Spleen (tissue), 11 donors: ENCODE results near the gene STK33. TPM values are rescaled to one million over a fixed set of nuclear protein-coding genes. Genes with fewer than 3 reads are reported as not detected.
A peak's percentile ranks its signal among the peaks of the same experiment; 100 is the strongest.

Experiments
- DNase-seq: peaks from one replicate; pipeline ENCODE4 v3.0.0-alpha.2; 2020
- H3K27ac ChIP-seq, 8 donors: fragments of 200-600 bp; sonication (generic) in 7 of 8; 1 replicate in 4 of 8; 2 replicates in 4 of 8; pipeline versions ENCODE4 v1.5.0 to v1.8.0; 2016 to 2021; ENCODE audit warnings: inconsistent platforms in 4 of 8, mild to moderate bottlenecking in 4 of 8, moderate library complexity in 1 of 8
- H3K27me3 ChIP-seq, 7 donors: fragments of 200-600 bp; sonication (generic) in 6 of 7; replicated peaks in 1 of 7; 1 replicate in 4 of 7; 2 replicates in 3 of 7; pipeline versions ENCODE4 v1.5.0 to v1.8.0; 2016 to 2021; ENCODE audit warnings: inconsistent platforms in 3 of 7, mild to moderate bottlenecking in 1 of 7
- H3K36me3 ChIP-seq, 6 donors: fragments of 200-600 bp; sonication (generic) in 5 of 6; 1 replicate in 4 of 6; 2 replicates in 2 of 6; pipeline versions ENCODE4 v1.5.0 to v1.8.0; 2016 to 2021; ENCODE audit warnings: inconsistent platforms in 2 of 6
- H3K4me1 ChIP-seq, 6 donors: fragments of 200-600 bp; sonication (generic) in 5 of 6; 1 replicate in 3 of 6; 2 replicates in 3 of 6; pipeline versions ENCODE4 v1.5.0 to v1.8.0; 2016 to 2021; ENCODE audit warnings: inconsistent platforms in 3 of 6
- H3K4me3 ChIP-seq, 8 donors: fragments of 200-600 bp; sonication (generic) in 7 of 8; 1 replicate in 4 of 8; 2 replicates in 4 of 8; pipeline versions ENCODE4 v1.5.0 to v1.8.0; 2016 to 2021; ENCODE audit warnings: inconsistent platforms in 4 of 8, mild to moderate bottlenecking in 4 of 8, moderate library complexity in 2 of 8
- H3K9me3 ChIP-seq, 8 donors: fragments of 200-600 bp; sonication (generic) in 7 of 8; 1 replicate in 4 of 8; 2 replicates in 4 of 8; pipeline versions ENCODE4 v1.5.0 to v1.8.0; 2016 to 2021; ENCODE audit warnings: inconsistent platforms in 4 of 8
- CTCF ChIP-seq, 11 experiments: fragments of 200-600 bp in 7 of 11; fragments of 450-650 bp in 4 of 11; sonication (generic) in 4 of 11; IDR thresholded peaks in 8 of 11; conservative IDR thresholded peaks in 3 of 11; 1 replicate in 7 of 11; 2 replicates in 4 of 11; pipeline versions ENCODE4 v1.4.0 to v1.8.0; 2016 to 2021; ENCODE audit warnings: antibody characterized with exemption in 11 of 11, inconsistent platforms in 4 of 11, mild to moderate bottlenecking in 1 of 11
- POLR2A ChIP-seq, 3 donors: fragments of 450-650 bp; IDR thresholded peaks; one replicate each; pipeline ENCODE4 v1.5.1; 2017; ENCODE audit warnings: antibody characterized with exemption in 3 of 3, mild to moderate bottlenecking in 1 of 3
- POLR2AphosphoS5 ChIP-seq, 3 donors: sonication (generic); formaldehyde crosslinking; IDR thresholded peaks; one replicate each; pipeline ENCODE4 v1.5.1; 2017; ENCODE audit warnings: antibody characterized with exemption in 3 of 3
- WGBS, 5 donors: extraction: QIAGEN DNeasy Blood & Tissue Kit in 3 of 5; methylation state at CpG; one replicate each; pipeline versions ENCODE4 v1.1.5 to v1.1.7; 2013 to 2018; 5-methylcytosine and 5-hydroxymethylcytosine counted together
- intact Hi-C: fragments of 100-400 bp; cut with DNase I; formaldehyde crosslinking; loops from one replicate; pipeline ENCODE4 v1.15.0; 2023; ENCODE audit warnings: low total_unique reads
- polyA plus RNA-seq, 3 donors: library from polyadenylated mRNA; stranded (reverse); fragments of 200-250 nt; gene quantifications; one replicate each; pipeline ENCODE4 v1.2.1, GENCODE V29; 2013
- total RNA-seq, 7 donors: library from RNA; depleted of rRNA in 3 of 7; stranded (reverse); fragments of >200 nt in 3 of 7; fragmentation: NEBNext Ultra II Directional in 4 of 7; extraction: Animal tissue kit (Norgen Biotek cat#: 25700) in 4 of 7; gene quantifications; one replicate each; pipeline versions ENCODE4 v1.1.0 to v1.2.1, GENCODE V29; 2016 to 2021
- donor health status: healthy with polysubstance abuse.
- donor health status: DM: no; HTN: no; CAD: no; lungs with moderate emphysema.
- donor health status: DM: no; HTN: no; CAD: no.
- donor health status: Bipolar disorder and iron deficiency.
- donor health status: healthy.
- donor health status: DM: no; HTN: no; CAD: no.
- donor health status: DM: yes; HTN: yes; CAD: no.

STK33 gene
- total and polyA plus RNA-seq, 10 donors: 1.6 to 8.1 (median 3.8) TPM

- Histone ChIP-seq H3K27me3 (no peaks in the 10 kb centered on the region), H3K36me3 (no peaks in the 10 kb centered on the region), H3K9me3 (no peaks in the 10 kb centered on the region), H3K27ac (no peak overlapping the region), H3K4me3 (no peak overlapping the region), H3K4me1 (no peaks in the 10 kb centered on the region)
- no peak for DNase-seq
- 59 to 80% (median 71%) methylated on average over 4 of the region's 4 CpGs for WGBS, 5 donors
- TF ChIP-seq POLR2AphosphoS5 (IDR thresholded peaks at IDR 0.05) (no peak), POLR2A (IDR thresholded peaks at IDR 0.05) (no peak), CTCF (IDR thresholded peaks at IDR 0.05 in 8 of 11, conservative IDR thresholded peaks at IDR 0.05 in 3 of 11) (no peak)
- intact Hi-C loops: no loop called here
Measured at GRCh38 chr11:8362491-8362890, 231.5 kb downstream of the STK33 start.

GRCh38 chr11:8361664-8362210 is 232.3 kb downstream of the STK33 start:
- peaks cover 0 to 1% (median 0%) of the 10 kb centered on the region in 6 donors for H3K4me1 ChIP-seq
- no peaks in the 10 kb centered on the region for H3K9me3 ChIP-seq
- no peaks in the 10 kb centered on the region for H3K36me3 ChIP-seq
- no peak overlapping the region for H3K4me3 ChIP-seq
- WGBS, 5 donors: 91 to 98% (median 95%) methylated on average over 11 to 12 of the region's 12 CpGs
- no peaks in the 10 kb centered on the region for H3K27me3 ChIP-seq
- TF ChIP-seq POLR2A (IDR thresholded peaks at IDR 0.05) (no peak), CTCF (IDR thresholded peaks at IDR 0.05 in 8 of 11, conservative IDR thresholded peaks at IDR 0.05 in 3 of 11) (no peak), POLR2AphosphoS5 (IDR thresholded peaks at IDR 0.05) (no peak)
- H3K27ac ChIP-seq: no peak overlapping the region
- intact Hi-C loops: no loop called here
- DNase-seq: peak; percentile 54

- H3K4me1 ChIP-seq: peaks cover 0 to 6% (median 0%) of the 10 kb centered on the region in 6 donors
- DNase-seq: peak; percentile 41
Measured at GRCh38 chr11:8361206-8361605, 232.8 kb downstream of the STK33 start.

More at GRCh38 chr11:8361206-8361605, 232.8 kb downstream of the STK33 start:
- intact Hi-C loops: no loop called here
- Histone ChIP-seq H3K36me3 (no peaks in the 10 kb centered on the region), H3K4me3 (no peak overlapping the region), H3K9me3 (no peaks in the 10 kb centered on the region), H3K27me3 (no peaks in the 10 kb centered on the region), H3K27ac (no peak overlapping the region)
- 87 to 94% (median 89%) methylated on average over 7 of the region's 7 CpGs for WGBS, 5 donors
- TF ChIP-seq POLR2A (IDR thresholded peaks at IDR 0.05) (no peak), POLR2AphosphoS5 (IDR thresholded peaks at IDR 0.05) (no peak), CTCF (IDR thresholded peaks at IDR 0.05 in 8 of 11, conservative IDR thresholded peaks at IDR 0.05 in 3 of 11) (no peak)
